Measurements from ENCODE around the gene TM4SF4. TPM values are rescaled to one million over a fixed set of nuclear protein-coding genes. Genes with fewer than 3 reads are reported as not detected.
A peak's percentile ranks its signal among the peaks of the same experiment; 100 is the strongest.

Gene TM4SF4
- total and polyA plus RNA-seq, 2 of the 8 experiments (the other 6 are each of a cell fraction or from before 2014, with no cell fraction given): not detected

DNA sequence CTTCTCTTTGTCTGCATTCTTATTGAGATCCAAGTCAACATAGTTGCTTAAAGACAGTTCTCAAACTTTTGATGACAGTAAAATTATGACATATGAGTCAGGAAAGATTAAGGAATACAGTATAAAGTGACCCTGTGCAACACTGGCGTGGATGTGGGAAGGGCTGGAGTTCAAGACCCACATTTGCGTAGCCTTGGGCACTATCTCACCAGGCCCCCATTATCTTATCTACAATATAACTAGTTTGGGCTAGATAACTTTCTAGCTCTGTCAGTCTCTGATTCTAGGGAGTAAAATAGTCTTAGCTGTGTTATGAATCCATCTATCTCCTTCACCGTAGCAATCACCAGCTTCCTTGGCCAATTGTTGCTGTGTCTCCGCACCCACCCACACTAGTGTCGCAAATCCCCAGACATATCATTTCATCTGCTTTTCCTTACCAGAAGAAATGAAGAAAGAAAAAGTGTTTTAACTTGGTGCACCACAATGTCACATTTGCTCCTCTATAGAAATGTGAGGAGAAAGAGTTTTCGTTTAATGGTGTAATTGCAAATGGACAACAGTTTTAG, 14.9 kb upstream of the TM4SF4 start:
- Histone ChIP-seq H2BK20ac (ENCODE audit: low read length) (no peak overlapping the region), H4K91ac (replicated peaks; ENCODE audit: insufficient read length, low read length) (no peak overlapping the region), H2BK12ac (ENCODE audit: low read depth, low read length) (no peak overlapping the region), H4K20me1 (replicated peaks in 1 of 2; ENCODE audit: control insufficient read depth in 1 of 2, insufficient read depth in 2 of 2, low read length in 2 of 2) (no peaks in the 10 kb centered on the region), H3K56ac (replicated peaks; ENCODE audit: insufficient read length, low read depth, low read length) (no peak overlapping the region), H3K23ac (ENCODE audit: insufficient read length) (no peak overlapping the region), H4K5ac (ENCODE audit: insufficient read length, low read depth, low read length) (no peak overlapping the region), H3K4me1 (replicated peaks in 1 of 4; ENCODE audit: control insufficient read depth in 3 of 4, insufficient read depth in 4 of 4, low read length in 3 of 4) (no peaks in the 10 kb centered on the region), H2BK5ac (ENCODE audit: low read depth, low read length) (no peak overlapping the region), H3K14ac (ENCODE audit: insufficient read length) (no peak overlapping the region), H3K23me2 (ENCODE audit: low read depth, low read length) (no peaks in the 10 kb centered on the region), H3K18ac (ENCODE audit: extremely low read depth, low read length) (no peak overlapping the region), H3K36me3 (ENCODE audit: control insufficient read depth in 2 of 4, insufficient read depth in 4 of 4, low read length in 3 of 4) (no peaks in the 10 kb centered on the region), H4K8ac (ENCODE audit: extremely low read depth, insufficient read depth, low read length) (peak overlapping the region; percentile 64; the same call in 1 of the 2 replicates), H3K4me2 (ENCODE audit: insufficient read depth in 1 of 2, low read depth in 2 of 2, low read length in 2 of 2) (no peak overlapping the region), H2BK15ac (ENCODE audit: low read length) (no peak overlapping the region), H3K4ac (replicated peaks; ENCODE audit: insufficient read length, low read depth, low read length) (no peak overlapping the region), H3K27me3 (replicated peaks in 1 of 4; ENCODE audit: control insufficient read depth in 3 of 4, extremely low read depth in 1 of 4, insufficient read depth in 3 of 4, low read length in 3 of 4) (no peaks in the 10 kb centered on the region), H2AFZ (ENCODE audit: low read length) (no peak overlapping the region), H3K4me3 (ENCODE audit: extremely low read depth in 1 of 4, insufficient read depth in 2 of 4, low read depth in 3 of 4, low read length in 4 of 4) (no peak overlapping the region), H2BK120ac (replicated peaks; ENCODE audit: low read depth, low read length) (no peak overlapping the region), H3K79me1 (ENCODE audit: low read depth, low read length) (no peaks in the 10 kb centered on the region), H3K27ac (ENCODE audit: low read depth, low read length) (no peak overlapping the region), H2AK5ac (ENCODE audit: low read depth, low read length) (no peak overlapping the region), H3K9me3 (ENCODE audit: insufficient read depth in 2 of 2, low read depth in 1 of 2, low read length in 1 of 2) (no peaks in the 10 kb centered on the region), H3K9ac (replicated peaks in 1 of 4; ENCODE audit: extremely low read depth in 1 of 4, low read depth in 3 of 4, low read length in 3 of 4) (no peak overlapping the region), H3K79me2 (ENCODE audit: control insufficient read depth in 1 of 2, insufficient read depth in 2 of 2, low read length in 2 of 2) (no peaks in the 10 kb centered on the region)
- no peak for FAIRE-seq
- ChIA-PET CTCF (ENCODE audit: partially characterized antibody) (interaction anchor here (1.8 to 2.7 kb wide), 3 partner anchors 10 to 107 kb away, joined by 4 to 8 read pairs (median 7); no protein-coding TSS in a partner anchor), POLR2A (ENCODE audit: partially characterized antibody) (no interaction called here)
- no peak for DNase-seq (ENCODE audit: low read depth in 1 of 2, low spot score in 2 of 2)
- WGBS, 2 experiments (ENCODE audit: extremely low coverage in 1 of 2, insufficient coverage in 1 of 2, insufficient read length in 1 of 2, insufficient replicate concordance in 2 of 2, low coverage in 1 of 2, low lambda C conversion rate in 2 of 2, missing lambda C conversion rate in 1 of 2): 91% methylated on average over 6 of the region's 6 CpGs; no CpG with 5 or more reads in 1 of the 2 experiments
- TF ChIP-seq EP300 (IDR thresholded peaks at IDR 0.05; ENCODE audit: borderline replicate concordance in 1 of 2, low read depth in 2 of 2, low read length in 2 of 2): no peak
- TF ChIP-seq ASH2L (IDR thresholded peaks at IDR 0.05; ENCODE audit: low read length): no peak
- no peak for TF ChIP-seq RFX5 (IDR thresholded peaks at IDR 0.05; ENCODE audit: borderline replicate concordance, low read depth, low read length)
- no peak for TF ChIP-seq NANOG (IDR thresholded peaks at IDR 0.05; ENCODE audit: insufficient read depth, low read depth, low read length, poor library complexity, severe bottlenecking)
- no peak for TF ChIP-seq CHD2 (IDR thresholded peaks at IDR 0.05; ENCODE audit: low read length)
- TF ChIP-seq KDM1A (IDR thresholded peaks at IDR 0.05; ENCODE audit: borderline replicate concordance, low read length): no peak
- TF ChIP-seq SUZ12 (IDR thresholded peaks at IDR 0.05; ENCODE audit: low read length): no peak
- no peak for TF ChIP-seq TCF12 (IDR thresholded peaks at IDR 0.05; ENCODE audit: low read depth, low read length)
- TF ChIP-seq USF2 (IDR thresholded peaks at IDR 0.05; ENCODE audit: low read length): no peak
- no peak for TF ChIP-seq CBX5 (IDR thresholded peaks at IDR 0.05; ENCODE audit: low read depth, low read length)
- no peak for TF ChIP-seq BCL11A (IDR thresholded peaks at IDR 0.05; ENCODE audit: low read depth in 2 of 2, low read length in 2 of 2)
- no peak for TF ChIP-seq SP1 (IDR thresholded peaks at IDR 0.05; ENCODE audit: low read depth, low read length)
- TF ChIP-seq GABPA (IDR thresholded peaks at IDR 0.05; ENCODE audit: borderline replicate concordance, insufficient read depth, low read length): no peak

All from H1 (cell line).